T1000 (cell line): Measurements from ENCODE around the gene DOCK1.
"Not testable (repeated sequence)": the region's sequence is repeated elsewhere in the genome, so short reads cannot be mapped to it uniquely, and the experiment has no call there.

Source experiments
- DNase-seq: peaks from one replicate; lab custom pipeline; 2025; ENCODE audit warnings: mixed read lengths; lab: John Stamatoyannopoulos, UW

DOCK1 gene

DNA sequence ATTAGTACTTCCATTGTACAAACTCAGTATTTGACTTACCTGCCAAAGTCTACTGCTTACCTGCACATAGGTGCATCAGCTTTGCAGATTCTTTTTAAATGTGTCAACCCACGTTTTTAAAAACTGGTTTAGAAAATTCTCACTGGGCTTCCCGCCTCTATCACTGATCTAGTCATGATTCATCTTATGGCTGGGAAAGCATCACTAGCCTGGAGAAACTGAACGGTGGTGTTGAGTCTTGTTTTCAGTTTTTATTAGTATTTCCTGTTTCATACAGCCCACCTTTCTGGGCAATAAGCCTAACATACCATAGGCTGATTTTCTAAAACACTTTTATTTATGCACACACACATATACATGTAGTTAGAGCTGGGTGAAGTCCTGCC is 19.7 kb downstream of the DOCK1 start:
- DNase-seq = no peak

DNA sequence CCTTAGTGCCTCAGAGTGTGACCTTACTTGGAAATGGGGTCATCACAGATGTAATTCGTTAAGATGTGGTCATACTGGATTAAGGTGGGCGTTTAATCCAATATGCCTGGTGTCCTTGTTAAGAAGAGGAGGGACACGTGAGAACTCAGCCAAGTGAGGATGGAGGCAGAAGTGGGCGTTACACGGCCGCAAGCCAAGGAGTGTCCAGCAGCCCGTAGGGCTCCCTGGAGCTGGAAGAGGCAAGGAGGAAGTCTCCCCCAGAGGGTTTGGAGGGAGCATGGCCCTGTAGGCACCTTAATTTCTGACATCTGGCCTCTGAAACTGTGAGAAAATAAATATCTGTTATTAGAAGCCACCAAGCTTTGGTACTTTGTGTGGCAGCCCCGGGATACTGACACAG is 21.3 kb downstream of the DOCK1 start:
- DNase-seq = no peak

DNA sequence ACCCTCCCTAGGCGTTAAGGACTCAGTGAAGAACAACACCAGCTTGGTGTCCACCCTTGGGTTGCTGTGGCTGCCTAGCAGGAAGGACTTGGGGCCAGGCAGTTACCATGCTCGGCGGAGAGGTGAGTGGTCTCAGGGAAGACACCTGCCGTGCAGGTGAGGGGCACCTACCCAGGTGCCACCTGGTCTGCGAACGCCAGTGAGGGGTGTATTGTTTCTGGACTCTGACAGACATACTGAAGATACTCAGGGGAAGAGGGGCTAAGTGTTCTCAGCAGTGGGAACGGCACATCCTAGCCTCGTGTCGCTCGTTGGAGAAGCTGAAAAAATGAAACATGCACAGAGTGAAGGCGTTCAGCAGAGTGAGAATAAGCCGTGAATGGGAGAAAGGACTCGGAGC is 22.6 kb downstream of the DOCK1 start:
- no peak for DNase-seq

DNA sequence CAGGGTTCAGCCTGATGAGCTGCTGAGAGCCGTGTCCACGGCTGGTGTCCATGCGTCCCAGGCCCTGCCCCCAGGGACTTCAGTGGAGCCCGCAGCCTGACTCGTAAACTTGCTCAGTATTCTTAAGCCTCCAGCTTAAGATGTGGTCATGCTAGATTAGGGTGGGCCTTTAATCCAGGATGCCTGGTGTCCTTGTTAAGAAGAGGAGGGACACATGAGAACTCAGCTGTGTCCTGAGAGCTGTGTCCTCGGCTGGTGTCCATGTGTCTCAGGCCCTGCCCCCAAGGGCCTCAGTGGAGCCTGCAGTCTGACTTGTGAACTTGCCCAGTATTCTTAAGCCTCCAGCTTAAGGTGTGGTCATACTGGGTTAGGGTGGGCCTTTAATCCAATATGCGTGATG is 23.0 kb downstream of the DOCK1 start:
- no peak for DNase-seq

DNA sequence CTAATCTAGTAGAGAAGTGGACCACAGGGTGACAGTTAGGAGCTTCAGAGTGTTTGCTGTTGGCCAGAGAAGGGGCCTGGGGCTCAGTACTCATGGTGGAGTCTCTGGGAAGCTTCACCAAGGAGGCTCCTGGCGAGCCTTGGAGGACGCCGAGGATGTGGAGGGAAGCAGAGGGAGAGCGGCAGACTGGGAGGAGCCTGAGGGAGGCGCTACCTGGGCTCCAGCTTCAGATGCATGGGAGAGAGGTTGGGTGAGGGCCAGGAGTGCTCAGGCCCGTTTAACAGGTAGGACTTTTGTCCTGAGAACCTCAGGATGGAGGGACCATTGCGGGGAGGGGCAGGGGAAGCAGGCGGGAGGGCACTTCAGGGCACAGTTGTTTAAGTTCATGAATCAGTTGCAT is 24.2 kb downstream of the DOCK1 start:
- DNase-seq = no peak

DNA sequence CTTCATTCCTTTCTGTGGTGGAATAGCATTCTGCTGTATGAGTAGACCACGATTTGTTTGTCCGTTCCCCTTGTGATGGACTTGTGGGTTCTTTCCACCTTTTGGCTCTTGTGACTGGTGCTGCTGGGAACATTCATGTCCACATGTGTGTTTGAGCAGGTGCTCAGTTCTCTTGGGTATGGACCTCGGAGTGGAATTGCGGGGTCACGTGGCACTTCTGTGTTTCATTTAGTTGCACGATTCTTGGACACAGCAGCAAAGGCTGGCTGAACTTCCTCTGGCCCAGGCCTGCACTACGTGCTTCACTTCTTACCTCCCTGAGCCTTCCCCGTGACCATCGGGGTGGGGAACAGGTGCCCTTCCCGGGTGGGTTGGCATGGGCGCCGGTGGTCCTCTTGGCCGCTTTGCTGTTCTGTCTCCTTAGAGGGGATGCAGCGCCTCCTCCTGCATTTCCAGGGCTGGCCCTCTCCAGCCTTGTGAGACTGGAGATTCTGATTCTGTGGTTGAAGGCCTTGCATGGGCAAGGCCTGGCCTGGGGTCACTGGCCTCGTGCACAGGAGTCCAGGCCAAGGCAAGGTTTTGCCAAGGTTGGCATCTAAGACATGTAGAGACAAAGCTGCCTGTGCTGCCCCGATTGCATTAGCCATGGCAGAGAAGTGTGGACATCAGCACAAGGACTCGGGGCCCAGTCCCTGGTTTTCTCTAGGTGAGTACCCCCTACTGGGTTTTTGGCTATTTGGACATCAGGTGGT is 25.1 kb downstream of the DOCK1 start:
- no peak for DNase-seq

DNA sequence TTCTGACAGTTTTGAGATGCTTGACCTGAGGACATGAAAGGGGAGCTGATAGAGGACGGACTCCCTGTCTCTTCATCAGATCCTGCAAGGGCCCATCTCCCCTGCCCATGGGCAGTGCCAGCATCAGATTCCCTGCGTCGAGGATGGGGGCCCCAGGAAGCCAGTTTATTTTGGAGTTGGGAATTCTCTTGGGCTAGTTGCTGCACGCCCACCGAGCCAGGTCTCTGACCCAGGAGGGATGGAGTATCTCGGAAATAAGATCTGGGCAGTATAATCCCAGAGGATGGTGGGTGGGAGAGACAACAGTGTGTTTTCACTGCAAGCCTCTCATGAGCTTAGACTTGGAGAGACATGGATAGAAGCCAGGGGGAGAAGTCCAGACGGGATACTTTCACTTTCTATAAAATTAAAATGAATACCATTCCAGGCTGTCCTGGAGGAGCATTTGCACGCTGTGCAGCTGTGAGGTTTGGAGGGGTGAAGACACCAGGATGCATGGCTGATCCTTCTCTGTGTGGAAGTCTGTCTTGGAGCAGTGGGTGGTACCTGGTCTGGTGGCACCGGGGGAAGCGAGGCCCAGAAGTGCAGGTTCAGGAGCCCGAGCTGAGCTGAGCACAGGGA is 25.8 kb downstream of the DOCK1 start:
- DNase-seq = no peak

DNA sequence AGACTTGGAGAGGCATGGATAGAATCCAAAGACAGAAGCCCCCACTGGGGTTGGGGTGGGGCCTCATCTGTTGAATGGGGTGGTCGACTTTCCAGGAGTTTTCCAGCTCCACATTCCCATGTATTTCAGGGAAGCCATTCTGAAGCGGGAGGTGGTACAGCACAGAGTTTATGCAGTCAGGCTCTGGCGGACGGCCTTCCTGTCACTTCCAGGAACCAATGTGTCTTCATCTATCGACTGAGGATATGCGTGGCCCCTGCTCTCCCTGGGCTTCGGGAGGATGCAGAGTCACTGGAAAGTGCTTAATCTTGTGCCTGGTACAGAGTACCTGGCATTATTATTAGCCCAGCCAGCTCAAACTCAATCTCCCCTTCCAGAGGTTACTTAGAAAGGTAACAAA is 26.3 kb downstream of the DOCK1 start:
- no peak for DNase-seq

DNA sequence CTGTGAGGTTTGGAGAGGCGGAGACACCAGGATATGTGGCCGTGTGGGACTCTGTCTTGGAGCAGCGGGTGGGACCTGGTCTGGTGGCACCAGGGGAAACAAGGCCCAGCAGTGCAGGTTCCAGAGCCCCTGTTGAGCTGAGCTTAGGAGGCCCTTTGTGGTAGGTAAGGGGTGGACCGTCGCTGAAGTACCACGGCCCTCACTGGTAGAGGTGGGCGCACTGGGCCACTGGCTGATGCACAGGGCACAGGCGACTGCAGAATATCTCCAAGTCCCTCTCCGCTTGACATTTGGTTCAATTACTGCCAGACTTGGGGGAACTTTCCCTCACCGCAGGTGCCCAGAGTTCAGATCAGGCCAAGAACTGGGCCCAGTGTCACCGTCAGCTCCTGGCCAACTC is 27.3 kb downstream of the DOCK1 start:
- DNase-seq = no peak

DNA sequence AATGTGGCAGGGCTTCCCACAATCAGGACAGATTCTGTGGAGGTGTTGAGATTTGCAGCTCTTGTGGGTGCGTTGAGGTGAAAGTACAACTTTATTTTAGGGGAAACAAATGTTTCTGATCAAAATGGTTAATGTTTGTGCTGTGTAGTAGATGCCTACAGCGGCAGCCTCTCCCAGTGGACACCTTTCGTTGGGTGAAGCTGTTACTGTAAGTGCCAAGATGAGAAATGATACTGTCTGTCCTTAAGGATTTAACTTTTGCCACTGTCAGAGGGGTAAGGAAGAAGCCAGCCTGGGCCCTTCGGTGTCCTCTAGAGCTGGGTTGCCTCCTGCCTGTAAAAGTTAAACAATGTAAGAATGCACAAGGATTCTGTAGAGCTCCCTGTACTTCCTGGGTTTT is 27.9 kb downstream of the DOCK1 start:
- no peak for DNase-seq

DNA sequence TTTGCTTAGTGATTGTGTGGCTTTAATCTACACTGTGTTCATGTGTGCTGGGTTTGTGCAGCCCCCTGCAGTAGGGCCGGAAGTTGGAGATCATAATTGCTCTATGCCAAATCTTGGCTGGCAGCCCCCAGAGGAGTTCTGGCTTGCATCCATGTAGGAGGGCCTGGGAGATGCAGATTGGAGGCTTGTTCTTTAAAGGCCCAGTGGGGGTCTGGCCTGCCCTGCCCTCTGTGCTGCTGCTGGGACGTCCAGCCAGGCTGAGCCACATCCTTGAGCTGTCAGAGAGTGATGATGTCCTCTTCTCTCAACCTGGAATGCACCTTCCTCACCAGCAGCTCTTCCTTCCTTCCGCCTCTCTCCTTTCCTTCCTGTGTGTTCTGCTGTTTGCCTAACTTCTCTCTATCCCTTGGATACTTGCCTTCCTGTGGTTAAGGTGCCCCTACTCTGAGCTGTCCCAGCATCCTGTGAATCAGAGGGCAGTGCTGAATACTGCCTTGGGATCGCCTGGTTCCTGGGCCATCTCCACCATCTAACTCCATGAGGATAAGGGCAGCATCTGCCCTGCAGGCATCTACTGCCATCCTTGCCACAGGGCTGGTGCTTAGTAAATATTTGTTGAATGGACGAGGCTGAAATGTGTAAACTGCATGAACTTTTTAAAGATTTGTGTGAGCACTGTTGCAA is 30.2 kb downstream of the DOCK1 start:
- peak; percentile 14 for DNase-seq

DNA sequence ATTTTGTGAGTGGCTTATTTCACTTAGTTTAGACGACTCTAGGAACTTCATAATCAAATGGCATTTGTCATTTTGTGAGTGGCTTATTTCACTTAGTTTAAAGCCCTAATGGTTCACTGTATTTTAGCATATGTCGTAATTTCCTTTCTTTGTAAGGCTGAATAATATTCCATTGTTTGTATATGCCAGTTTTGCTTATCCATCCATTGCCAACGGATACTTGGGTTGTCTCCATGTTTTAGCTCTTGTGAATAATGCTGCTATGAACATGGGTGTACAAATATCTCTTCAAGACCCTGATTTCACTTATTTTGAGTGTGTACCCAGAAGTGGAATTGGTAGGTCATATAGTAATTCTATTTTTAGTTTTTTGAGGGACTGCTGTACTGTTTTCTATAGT is 31.8 kb downstream of the DOCK1 start:
- DNase-seq = no peak

DNA sequence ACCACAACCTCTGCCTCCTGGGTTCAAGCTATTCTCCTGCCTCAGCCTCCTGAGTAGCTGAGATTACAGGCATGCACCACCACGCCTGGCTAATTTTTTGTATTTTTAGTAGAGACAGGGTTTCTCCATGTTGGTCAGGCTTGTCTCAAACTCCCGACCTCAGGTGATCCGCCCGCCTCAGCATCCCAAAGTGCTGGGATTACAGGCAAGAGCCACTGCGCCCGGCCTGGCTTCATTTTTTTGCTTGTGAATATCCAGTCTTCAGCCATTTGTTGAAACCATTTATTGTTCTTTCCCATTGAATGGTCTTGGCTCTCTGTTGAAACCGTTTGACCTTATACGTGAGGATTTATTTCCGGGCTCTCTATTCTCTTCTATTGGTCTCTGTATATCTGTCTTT is 32.9 kb downstream of the DOCK1 start:
- DNase-seq = not testable (repeated sequence)

DNA sequence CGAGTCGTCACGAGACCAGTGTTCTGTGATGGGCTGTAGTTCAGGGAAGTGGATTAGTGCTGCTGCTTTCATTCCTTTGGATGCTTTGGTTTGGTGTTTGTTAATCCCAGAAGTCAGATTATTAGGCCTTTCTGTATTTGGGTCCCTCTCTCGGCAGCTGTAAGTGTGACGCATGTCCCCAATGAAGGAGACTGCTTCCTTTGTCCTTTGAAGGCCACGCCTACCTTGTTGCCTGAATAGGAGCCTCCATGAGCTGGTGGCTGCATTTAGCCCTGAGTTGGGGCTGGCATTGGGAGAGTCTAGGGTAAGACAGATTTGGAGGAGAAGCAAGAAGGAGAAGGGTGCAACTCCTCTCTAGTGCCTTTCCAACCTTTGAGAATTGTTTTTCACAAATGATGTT is 34.5 kb downstream of the DOCK1 start:
- no peak for DNase-seq

DNA sequence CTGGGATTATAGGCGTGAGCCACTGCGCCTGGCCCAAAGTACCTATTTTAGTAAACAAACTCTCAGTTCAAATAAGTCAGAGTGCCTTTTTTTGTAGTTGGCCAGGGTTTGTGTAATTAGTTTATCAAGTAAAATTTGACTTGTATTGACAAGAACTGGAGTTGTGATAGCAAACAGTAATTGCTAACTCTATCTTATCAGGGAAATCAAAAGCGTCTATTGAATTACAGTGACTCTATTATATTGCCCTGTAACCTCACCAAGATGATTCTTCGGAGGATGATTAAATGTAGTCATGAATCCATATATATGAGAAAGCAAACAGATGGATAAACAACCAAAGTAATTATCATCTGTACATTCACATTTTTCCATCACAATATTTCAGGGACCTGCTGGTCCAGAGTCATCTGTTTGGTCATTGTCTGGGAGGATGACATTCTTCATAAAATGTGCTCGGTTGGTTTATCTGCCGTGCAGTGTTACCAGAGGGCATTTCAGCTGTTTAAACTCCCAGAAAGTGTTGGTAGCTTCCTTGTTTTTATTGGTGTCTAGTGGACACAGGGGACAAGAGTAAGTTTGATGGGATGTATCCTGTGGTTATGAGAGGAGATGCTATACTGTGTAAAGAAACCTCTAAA is 35.6 kb downstream of the DOCK1 start:
- DNase-seq = no peak

DNA sequence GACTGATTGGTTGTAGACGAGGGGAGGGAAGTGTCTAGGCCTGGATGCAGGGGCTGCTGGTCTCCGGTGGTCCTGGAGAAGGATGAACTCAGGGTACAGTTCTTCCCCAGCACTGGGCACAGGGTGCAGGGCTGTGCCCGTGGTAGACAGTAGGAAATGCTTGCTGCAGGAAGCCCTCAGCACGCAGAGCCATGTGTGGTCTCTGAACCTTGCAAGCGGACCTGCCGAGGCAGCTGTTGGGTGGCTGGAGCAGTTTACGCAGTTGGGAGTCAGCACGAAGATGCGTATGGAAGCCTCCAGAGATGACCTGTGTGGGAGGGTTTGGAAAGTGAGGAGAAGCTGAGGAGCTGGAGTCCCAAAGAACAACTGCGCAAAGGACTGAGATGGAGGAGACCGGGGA is 39.0 kb downstream of the DOCK1 start:
- no peak for DNase-seq

DNA sequence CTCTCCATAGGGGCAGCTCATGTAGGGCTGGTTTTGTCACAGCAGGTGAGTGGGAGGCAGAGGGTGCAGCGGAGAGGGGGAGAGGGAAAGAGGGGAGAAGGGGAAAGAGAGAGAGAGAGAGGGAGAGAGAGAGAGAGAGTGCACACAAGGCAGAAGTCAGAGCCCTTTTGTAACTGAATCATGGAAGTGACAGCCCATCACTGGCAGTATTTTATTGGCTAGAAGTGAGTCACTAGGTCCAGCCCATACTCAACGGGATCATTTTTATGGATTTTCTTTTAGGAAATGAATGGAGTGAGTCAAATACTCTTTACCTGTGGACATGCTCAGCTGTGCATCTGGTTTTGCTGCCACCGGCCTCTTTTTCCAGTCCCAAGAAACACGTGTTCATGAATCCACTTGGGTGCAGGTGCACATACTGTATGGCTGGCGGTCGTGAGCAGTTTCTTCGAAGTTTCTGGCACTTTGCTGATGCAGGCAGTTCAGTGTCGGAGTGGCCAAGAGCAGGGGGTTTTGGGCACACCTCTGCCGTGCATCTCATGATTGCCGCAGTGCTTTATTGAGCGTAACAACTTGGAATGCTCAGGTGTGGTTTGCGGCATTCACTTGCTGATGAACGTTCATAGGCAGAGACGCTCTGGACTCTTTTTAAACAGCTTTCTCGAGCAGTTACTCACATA is 40.3 kb downstream of the DOCK1 start:
- DNase-seq = peak; percentile 13

DNA sequence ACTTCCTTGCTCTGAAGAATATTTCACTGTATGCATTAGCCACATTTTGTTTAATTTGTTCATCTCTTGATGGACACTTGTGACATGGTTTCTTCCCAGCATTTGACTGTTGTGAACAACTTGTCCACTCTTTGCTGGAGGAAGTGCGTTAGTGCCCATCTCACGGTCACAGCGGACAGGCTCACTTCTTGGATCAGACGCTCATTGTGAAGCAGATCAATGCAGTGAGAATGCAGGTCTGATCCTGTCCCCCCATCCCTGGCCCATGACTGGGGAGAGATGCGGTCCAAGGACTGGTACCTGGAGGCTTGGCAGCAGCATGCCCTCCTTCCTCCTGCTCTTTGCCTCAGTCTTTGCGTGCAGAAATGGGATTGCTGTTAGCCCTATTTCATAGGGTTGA is 41.5 kb downstream of the DOCK1 start:
- DNase-seq = no peak

DNA sequence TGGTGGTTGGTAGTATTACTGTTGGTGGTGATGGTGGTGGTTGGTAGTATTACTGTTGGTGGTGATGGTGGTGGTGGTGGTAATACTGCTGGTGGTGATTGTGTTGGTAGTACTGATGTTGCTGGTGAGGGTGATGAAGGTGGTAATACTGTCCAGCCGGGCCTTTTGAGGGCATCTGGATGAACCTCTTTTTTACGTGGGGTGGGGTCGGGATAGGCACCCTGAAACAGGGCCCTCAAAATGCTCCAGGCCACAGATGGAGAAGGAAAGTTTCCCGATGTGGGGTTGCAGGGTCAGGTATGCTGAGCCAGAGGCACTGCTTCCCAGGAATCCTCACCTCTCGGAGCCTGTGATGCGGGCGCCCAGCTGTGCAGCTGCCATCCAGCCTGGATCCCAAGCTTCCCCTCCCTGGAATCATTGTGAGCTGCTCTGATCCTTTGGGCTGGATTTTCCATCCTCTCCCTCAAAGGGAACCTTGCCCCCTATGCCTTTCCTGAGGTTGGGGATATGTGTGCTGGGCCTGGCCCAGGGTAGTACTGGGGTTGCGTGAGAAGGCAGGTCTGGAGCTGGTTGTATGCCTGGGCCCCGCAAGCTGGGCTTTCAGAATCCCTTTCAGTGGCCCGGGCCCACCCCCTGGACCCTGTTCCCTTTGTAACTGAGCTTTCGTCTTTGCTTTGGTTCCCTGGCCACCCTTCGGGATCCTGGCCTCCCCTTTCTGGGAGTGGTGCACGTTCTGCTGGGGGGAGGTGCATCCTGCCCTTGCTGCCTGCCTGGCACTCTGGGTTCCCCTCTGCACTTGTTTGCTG is 43.3 kb downstream of the DOCK1 start:
- no peak for DNase-seq

DNA sequence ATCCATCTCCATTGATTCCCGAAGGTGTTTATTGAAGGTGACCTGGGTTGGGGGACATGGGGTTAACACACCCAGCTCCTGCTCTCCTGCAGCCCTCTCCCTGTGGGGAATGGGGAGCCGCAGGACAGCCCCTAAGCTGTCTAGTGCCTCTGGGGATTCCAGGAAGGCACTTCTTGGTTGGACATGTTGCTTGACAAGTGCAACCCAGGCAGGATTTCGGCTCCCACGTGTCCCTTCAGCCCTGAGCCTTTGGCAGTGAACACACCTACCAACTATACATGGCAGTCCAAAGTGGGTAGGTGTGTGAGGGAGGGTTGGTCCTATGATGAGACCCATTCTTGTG is 43.9 kb downstream of the DOCK1 start:
- no peak for DNase-seq

DNA sequence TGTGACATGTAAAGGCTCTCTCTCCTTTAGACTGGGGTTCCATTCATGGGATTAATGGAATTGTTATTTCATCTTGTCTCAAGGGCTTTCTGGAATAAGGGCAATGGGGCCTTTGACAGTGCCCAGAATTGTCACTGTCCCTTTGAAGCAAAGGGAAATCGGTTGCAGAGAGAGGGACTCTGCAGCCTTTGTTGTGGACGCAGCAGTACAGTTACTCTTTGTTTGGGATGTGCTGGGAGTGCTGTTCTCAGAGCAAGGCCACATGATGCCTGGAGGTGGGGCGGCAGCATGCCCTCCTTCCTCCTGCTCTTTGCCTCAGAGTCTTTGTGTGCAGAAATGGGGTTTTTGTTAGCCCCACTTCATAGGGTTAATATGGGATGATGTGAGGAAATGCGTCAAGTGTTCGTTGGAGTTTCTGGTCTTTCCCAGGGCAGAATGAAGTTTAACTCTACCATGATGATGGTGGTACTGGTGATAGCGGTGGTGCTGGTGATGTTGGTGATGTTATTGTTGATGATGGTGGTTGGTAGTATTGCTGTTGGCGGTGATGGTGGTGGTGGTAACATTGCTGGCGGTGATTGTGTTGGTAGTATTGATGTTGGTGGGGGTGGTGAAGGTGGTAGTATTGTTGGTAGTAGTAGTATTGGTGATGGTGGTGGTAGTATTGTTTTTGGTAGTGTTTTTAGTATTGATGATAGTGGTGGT is 45.3 kb downstream of the DOCK1 start:
- no peak for DNase-seq
